Omental fat pad (tissue), 4 donors: ENCODE results near the gene COL27A1. TPM values are rescaled to one million over a fixed set of nuclear protein-coding genes. Genes with fewer than 3 reads are reported as not detected.

ENCODE experiments used
- ATAC-seq: fragments of 150-250 bp; one replicate; pipeline ENCODE4 v1.9.1; 2016; ENCODE audit warnings: mild to moderate bottlenecking, moderate library complexity; ENCODE audit not compliant: low FRiP score
- DNase-seq: peaks from one replicate; pipeline ENCODE4 v3.0.0-alpha.2; 2019; ENCODE audit warnings: low spot score
- total RNA-seq, 4 donors: library from RNA; depleted of rRNA; stranded (reverse); fragments of >200 nt; gene quantifications; one replicate each; pipeline ENCODE4 v1.1.0, GENCODE V29; 2016
- TF ChIP-seq, protein P1 (sequence below), 3 donors: fragments of 450-650 bp; IDR thresholded peaks; one replicate each; pipeline ENCODE4 v1.5.1; 2016 to 2017; ENCODE audit warnings: antibody characterized with exemption in 3 of 3, mild to moderate bottlenecking in 3 of 3, moderate library complexity in 2 of 3

Gene COL27A1
- total RNA-seq, 4 donors from 2014 or later, result 4.9 to 78.9 (median 10.1) TPM

DNA sequence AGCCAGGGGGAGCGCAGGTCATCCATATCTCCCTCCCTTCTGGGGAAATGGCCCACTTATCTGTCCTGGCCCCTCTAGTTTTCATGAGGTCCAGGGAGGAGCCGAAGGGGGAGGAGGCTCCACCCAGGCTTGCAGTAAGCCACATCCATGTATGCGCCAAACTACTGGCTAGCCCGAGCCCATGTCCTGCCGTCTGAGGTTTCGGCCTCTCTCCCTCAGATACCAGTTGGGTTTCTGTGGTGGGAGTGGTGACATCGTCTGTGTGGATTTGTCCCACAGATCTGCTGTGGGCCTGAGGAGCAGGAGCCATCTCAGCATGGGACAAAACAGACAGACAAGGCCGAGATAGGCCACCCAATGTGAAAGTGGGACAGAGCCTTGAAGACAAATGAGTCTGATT lies 89.2 kb downstream of the COL27A1 start:
- TF ChIP-seq, protein P1, sequence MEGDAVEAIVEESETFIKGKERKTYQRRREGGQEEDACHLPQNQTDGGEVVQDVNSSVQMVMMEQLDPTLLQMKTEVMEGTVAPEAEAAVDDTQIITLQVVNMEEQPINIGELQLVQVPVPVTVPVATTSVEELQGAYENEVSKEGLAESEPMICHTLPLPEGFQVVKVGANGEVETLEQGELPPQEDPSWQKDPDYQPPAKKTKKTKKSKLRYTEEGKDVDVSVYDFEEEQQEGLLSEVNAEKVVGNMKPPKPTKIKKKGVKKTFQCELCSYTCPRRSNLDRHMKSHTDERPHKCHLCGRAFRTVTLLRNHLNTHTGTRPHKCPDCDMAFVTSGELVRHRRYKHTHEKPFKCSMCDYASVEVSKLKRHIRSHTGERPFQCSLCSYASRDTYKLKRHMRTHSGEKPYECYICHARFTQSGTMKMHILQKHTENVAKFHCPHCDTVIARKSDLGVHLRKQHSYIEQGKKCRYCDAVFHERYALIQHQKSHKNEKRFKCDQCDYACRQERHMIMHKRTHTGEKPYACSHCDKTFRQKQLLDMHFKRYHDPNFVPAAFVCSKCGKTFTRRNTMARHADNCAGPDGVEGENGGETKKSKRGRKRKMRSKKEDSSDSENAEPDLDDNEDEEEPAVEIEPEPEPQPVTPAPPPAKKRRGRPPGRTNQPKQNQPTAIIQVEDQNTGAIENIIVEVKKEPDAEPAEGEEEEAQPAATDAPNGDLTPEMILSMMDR (IDR thresholded peaks at IDR 0.05), result no peak
- no peak for ATAC-seq

DNA sequence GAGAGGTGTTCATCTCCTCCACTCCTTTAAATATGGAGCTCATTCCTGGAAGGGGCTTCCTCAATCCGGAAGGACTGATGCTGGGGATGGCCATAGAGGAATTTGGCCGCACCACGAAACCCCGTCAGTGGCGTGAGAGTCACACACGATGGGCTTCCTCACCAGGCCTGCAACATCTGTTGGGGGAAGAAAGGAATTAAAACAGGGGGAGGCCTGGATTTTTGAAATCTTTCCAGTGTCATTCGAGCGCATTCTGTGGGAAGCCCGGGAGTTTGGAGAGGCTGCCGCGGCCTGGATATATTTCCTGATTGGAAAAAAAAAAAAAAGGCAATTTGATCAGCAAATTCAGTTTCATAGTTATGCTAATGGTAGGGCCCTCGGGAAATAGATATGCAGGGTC lies 91.2 kb downstream of the COL27A1 start:
- TF ChIP-seq, protein P1 (IDR thresholded peaks at IDR 0.05), result no peak
- no peak for DNase-seq
- no peak for ATAC-seq

More for the DNA sequence above, 89.2 kb downstream of the COL27A1 start:
- DNase-seq, result no peak

DNA sequence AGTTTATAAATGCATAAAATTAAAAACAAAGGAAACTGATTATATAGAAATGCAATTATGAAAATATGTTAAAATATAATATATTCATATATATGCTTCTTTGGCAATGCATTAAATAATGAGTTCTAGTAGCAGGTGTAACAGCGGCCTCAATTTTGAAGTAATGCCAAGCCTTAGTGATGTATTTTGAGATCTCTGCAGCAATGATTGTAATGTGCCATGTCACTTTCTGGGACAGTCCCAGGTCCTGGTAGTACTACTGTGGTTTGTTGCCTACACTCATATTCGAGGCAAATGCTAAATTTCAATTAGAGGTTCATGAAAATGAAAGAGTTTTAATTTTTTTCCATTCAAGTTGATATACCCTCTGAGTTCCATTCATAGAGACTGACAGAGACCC lies 91.7 kb downstream of the COL27A1 start:
- no peak for ATAC-seq

DNA sequence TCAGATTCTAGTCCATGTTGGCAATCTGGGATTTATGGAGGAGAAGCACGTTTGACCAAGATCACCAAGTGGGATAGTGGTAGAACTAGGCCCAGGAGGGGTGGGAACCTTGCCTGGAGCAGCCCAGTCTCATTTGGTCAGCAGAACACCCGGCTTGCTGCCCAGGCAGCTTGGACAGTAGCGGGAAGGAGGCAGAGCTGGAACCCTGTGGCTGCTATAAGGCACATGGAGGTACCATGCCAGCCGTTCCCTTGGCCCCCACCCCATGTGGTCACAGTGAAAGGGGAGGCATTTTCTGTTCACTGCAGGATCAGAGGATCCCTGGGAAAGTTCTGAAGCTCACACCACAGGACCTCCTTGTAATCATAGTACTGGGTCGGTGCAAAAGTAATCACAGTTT lies 92.2 kb downstream of the COL27A1 start:
- TF ChIP-seq, protein P1 (IDR thresholded peaks at IDR 0.05), result no peak
- ATAC-seq (no peak), DNase-seq (no peak)

More for the DNA sequence above, 91.7 kb downstream of the COL27A1 start:
- DNase-seq, result no peak
- TF ChIP-seq, protein P1 (IDR thresholded peaks at IDR 0.05), result no peak

DNA sequence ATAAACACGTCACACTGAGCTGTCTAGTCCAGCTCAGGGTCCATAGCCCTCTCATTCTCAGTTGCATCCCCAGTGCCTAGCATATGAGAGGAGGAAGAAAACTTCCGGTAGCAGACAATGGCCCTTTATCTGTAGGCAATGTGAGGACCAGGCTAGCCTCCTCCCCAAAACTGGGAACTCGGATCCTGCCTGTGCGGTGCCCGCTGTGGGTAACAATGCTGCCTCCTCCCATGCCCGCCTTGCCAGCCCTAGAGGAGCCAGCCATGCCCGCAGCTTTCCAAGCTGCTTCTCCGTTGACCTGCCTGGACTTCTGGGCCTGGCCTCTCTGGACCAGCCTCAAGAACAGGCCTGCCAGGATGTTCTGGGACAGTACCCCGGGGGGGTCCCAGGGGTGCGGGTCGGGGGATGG lies 93.0 kb downstream of the COL27A1 start:
- TF ChIP-seq, protein P1 (IDR thresholded peaks at IDR 0.05), result no peak
- ATAC-seq, result no peak
- no peak for DNase-seq

DNA sequence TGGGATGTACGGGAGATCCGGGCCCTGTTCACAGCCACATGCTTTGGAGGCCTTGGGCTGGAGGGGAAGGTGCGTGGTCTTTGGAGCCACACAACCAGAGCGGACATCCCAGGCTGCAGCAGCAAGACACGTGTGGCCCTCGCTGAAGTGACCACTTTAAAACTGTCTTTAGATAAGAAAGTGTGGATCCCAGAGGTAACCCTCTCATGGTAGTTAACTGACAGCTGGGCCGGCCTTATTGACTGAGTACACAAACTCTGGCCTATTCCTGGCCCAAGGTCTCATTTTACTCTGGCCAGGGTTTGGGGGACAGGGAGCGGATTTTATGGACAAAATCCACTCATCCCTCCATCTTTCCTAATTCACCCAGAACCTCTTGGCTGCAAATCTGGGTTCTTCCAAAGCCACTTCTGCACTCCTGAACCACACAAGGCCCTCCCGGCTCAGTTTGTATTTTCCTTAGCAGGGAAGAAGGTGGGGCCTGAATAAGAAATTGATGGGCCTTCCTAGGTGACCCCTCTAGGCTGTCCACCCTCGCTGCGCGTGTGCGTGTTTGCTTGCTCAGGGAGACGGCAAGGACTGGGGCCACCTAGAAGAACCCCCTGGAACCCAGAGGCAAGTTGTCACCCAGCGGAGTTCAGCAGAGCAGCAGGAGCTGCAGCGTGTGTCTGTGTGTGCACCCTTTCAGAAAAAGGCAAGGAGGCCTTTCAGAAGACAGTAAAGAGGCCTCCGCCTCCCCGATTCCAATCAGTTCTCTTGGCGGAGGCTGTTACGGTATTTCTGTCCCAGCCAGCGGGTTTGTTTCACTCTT lies 94.3 kb downstream of the COL27A1 start:
- no peak for ATAC-seq
- no peak for DNase-seq
- TF ChIP-seq, protein P1 (IDR thresholded peaks at IDR 0.05), result no peak

DNA sequence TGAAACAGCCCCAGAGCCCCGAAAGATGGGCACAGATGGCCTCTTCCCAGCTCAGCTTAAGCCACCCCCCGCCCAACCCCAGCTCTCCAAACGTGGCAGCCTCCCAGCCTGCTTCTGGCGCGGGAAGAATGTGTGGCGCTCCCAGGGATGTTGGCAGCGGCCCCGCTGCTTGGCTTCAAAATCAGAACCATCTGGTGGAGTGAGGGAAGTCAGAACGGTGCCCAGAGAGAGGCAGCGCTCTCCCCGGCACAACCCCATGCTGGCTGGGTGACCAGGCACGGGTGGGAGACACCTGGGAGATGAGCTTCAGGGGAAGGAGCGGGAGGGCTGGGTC lies 94.9 kb downstream of the COL27A1 start:
- TF ChIP-seq, protein P1 (IDR thresholded peaks at IDR 0.05), result no peak
- DNase-seq, result no peak
- ATAC-seq, result peak; percentile 68
